Measurements from ENCODE around the gene DNTTIP2. TPM values are rescaled to one million over a fixed set of nuclear protein-coding genes. Genes with fewer than 3 reads are reported as not detected.
A peak's percentile ranks its signal among the peaks of the same experiment; 100 is the strongest.

Gene DNTTIP2
- total RNA-seq, 2 donors from 2014 or later = 15.9 to 26.1 TPM

- H3K27ac ChIP-seq = no peak overlapping the region
- DNase-seq (ENCODE audit: low spot score) = no peak
- intact Hi-C loops (cut with DNase I) = no loop called here
- H3K9me3 ChIP-seq = no peaks in the 10 kb centered on the region
- TF ChIP-seq POLR2AphosphoS5 (IDR thresholded peaks at IDR 0.05) = no peak
- peaks cover 0 to 3% of the 10 kb centered on the region in 2 donors for H3K36me3 ChIP-seq
- H3K4me3 ChIP-seq = no peak overlapping the region
- H3K4me1 ChIP-seq (replicated peaks) = no peaks in the 10 kb centered on the region
- WGBS = 81% methylated on average over 3 of the region's 3 CpGs
- H3K27me3 ChIP-seq (replicated peaks; ENCODE audit: insufficient read depth) = no peaks in the 10 kb centered on the region
These were observed 20.7 kb upstream of the DNTTIP2 start for GRCh38 chr1:93899543-93900207.

GRCh38 chr1:93888900-93889299, 9.9 kb upstream of the DNTTIP2 start:
- no peaks in the 10 kb centered on the region for H3K9me3 ChIP-seq
- intact Hi-C loops (cut with DNase I) = no loop called here
- H3K36me3 ChIP-seq = no peaks in the 10 kb centered on the region
- WGBS = 71% methylated on average over 6 of the region's 6 CpGs
- DNase-seq (ENCODE audit: low spot score) = no peak
- no peaks in the 10 kb centered on the region for H3K4me1 ChIP-seq (replicated peaks)
- no peak overlapping the region for H3K4me3 ChIP-seq
- TF ChIP-seq POLR2AphosphoS5 (IDR thresholded peaks at IDR 0.05) (no peak), CTCF (IDR thresholded peaks at IDR 0.05) (no peak), POLR2A (IDR thresholded peaks at IDR 0.05) (no peak)
- H3K27ac ChIP-seq = no peak overlapping the region
- H3K27me3 ChIP-seq (replicated peaks; ENCODE audit: insufficient read depth) = no peaks in the 10 kb centered on the region

GRCh38 chr1:93882269-93882668, 3.3 kb upstream of the DNTTIP2 start:
- Histone ChIP-seq H3K4me3 (no peak overlapping the region), H3K4me1 (replicated peaks) (peaks cover 3% of the 10 kb centered on the region), H3K9me3 (no peaks in the 10 kb centered on the region), H3K27ac (no peak overlapping the region), H3K36me3 (no peaks in the 10 kb centered on the region), H3K27me3 (replicated peaks; ENCODE audit: insufficient read depth) (no peaks in the 10 kb centered on the region)
- 85% methylated on average over 4 of the region's 4 CpGs for WGBS
- TF ChIP-seq POLR2AphosphoS5 (IDR thresholded peaks at IDR 0.05) (no peak), CTCF (IDR thresholded peaks at IDR 0.05) (no peak), POLR2A (IDR thresholded peaks at IDR 0.05) (no peak)
- DNase-seq (ENCODE audit: low spot score) = no peak
- intact Hi-C loops (cut with DNase I) = no loop called here

GRCh38 chr1:93880731-93881130, 1.7 kb upstream of the DNTTIP2 start:
- Histone ChIP-seq H3K36me3 (no peaks in the 10 kb centered on the region), H3K4me1 (replicated peaks) (peaks cover 6% of the 10 kb centered on the region), H3K27ac (no peak overlapping the region), H3K27me3 (replicated peaks; ENCODE audit: insufficient read depth) (no peaks in the 10 kb centered on the region), H3K9me3 (no peaks in the 10 kb centered on the region), H3K4me3 (no peak overlapping the region)
- no peak for DNase-seq (ENCODE audit: low spot score)
- intact Hi-C loops (cut with DNase I) = no loop called here
- TF ChIP-seq POLR2AphosphoS5 (IDR thresholded peaks at IDR 0.05) = no peak
- TF ChIP-seq CTCF (IDR thresholded peaks at IDR 0.05) = no peak
- no peak for TF ChIP-seq POLR2A (IDR thresholded peaks at IDR 0.05)
- WGBS = 96% methylated on average over 2 of the region's 2 CpGs

GRCh38 chr1:93878501-93878888, 511 bp downstream of the DNTTIP2 start:
- TF ChIP-seq POLR2AphosphoS5 (IDR thresholded peaks at IDR 0.05) (no peak), POLR2A (IDR thresholded peaks at IDR 0.05) (no peak), CTCF (IDR thresholded peaks at IDR 0.05) (no peak)
- no peaks in the 10 kb centered on the region for H3K36me3 ChIP-seq
- H3K4me1 ChIP-seq (replicated peaks) = peaks cover 6% of the 10 kb centered on the region
- peak; percentile 12 for DNase-seq (ENCODE audit: low spot score)
- WGBS = under 1% methylated on average over 20 of the region's 20 CpGs
- intact Hi-C loops (cut with DNase I) = loop anchor here (2.0 kb wide), 1 partner anchor 30 kb away; the partner anchor contains the start of gene GCLM
- peak overlapping the region; percentile 60 to 79 for H3K4me3 ChIP-seq
- no peaks in the 10 kb centered on the region for H3K9me3 ChIP-seq
- no peaks in the 10 kb centered on the region for H3K27me3 ChIP-seq (replicated peaks; ENCODE audit: insufficient read depth)
- H3K27ac ChIP-seq = peak overlapping the region; percentile 86 to 90
